Effector memory CD4-positive, alpha-beta T cell (primary cell): ENCODE data around the gene ICAM5.
A peak's percentile ranks its signal among the peaks of the same experiment; 100 is the strongest.

Experiments used
- DNase-seq, 3 donors: peaks; one replicate each; pipeline ENCODE4 v3.0.0-alpha.2; 2020
- H3K27ac ChIP-seq: 2 replicates; pipeline ENCODE4 v1.7.0; 2013; ENCODE audit warnings: mild to moderate bottlenecking, low read length, moderate library complexity; ENCODE audit not compliant: insufficient read depth, poor library complexity, severe bottlenecking
- H3K27me3 ChIP-seq: replicated peaks from 2 replicates; pipeline ENCODE4 v1.7.0; 2013; ENCODE audit warnings: mild to moderate bottlenecking, low read length; ENCODE audit not compliant: insufficient read depth, control insufficient read depth, poor library complexity, severe bottlenecking
- H3K36me3 ChIP-seq: 2 replicates; pipeline ENCODE4 v1.7.0; 2013; ENCODE audit warnings: mild to moderate bottlenecking, low read length, moderate library complexity; ENCODE audit not compliant: control insufficient read depth, insufficient read depth
- H3K4me1 ChIP-seq: 2 replicates; pipeline ENCODE4 v1.7.0; 2013; ENCODE audit warnings: low read length, mild to moderate bottlenecking; ENCODE audit not compliant: control insufficient read depth, insufficient read depth, poor library complexity, severe bottlenecking
- H3K4me3 ChIP-seq: 2 replicates; pipeline ENCODE4 v1.7.0; 2013; ENCODE audit warnings: low read length, low read depth, mild to moderate bottlenecking; ENCODE audit not compliant: insufficient read depth, poor library complexity, severe bottlenecking
- H3K9me3 ChIP-seq: 2 replicates; pipeline ENCODE4 v1.7.0; 2013; ENCODE audit warnings: mild to moderate bottlenecking, low read length, moderate library complexity; ENCODE audit not compliant: control insufficient read depth

The ICAM5 gene

GRCh38 chr19:10256551-10256950 is 33.2 kb upstream of the ICAM5 start:
- no peak overlapping the region for H3K4me3 ChIP-seq
- H3K9me3 ChIP-seq = no peaks in the 10 kb centered on the region
- no peaks in the 10 kb centered on the region for H3K27me3 ChIP-seq
- peaks cover 16% of the 10 kb centered on the region for H3K4me1 ChIP-seq
- peaks cover 29% of the 10 kb centered on the region for H3K36me3 ChIP-seq
- H3K27ac ChIP-seq = no peak overlapping the region
- no peak for DNase-seq

DNA sequence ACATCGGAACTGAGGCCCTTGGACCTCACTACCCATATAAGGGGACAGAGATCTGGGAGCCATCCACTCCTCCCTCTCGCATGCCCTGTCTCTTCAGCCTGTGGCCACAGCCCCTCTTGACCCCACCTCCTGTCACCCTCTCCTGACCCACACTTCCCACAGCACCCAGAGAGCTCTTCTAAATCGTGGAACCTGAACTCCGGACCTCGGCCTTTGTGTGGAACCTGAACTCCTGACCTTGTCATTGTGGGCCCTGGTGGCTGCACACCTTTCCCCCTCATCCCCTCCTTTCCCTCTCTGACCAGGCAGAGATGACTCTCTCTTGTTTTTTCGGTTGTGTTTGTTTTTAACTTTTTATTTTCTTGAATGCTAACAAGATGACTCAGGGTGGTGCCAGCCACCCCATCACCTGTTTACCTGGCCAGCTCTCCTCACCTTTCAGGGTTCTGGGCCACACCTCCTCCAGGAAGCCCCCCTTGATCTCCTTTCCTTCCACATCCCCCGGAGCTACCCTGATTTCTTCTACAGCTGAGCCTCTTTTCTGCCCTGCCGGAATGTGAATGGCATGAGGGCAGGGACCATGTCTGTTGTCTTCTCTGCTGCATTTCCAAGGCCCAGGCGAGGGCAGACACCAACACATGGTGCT is 32.7 kb upstream of the ICAM5 start:
- Histone ChIP-seq H3K36me3 (peaks cover 29% of the 10 kb centered on the region), H3K27ac (no peak overlapping the region), H3K27me3 (no peaks in the 10 kb centered on the region), H3K9me3 (no peaks in the 10 kb centered on the region), H3K4me3 (no peak overlapping the region), H3K4me1 (peaks cover 16% of the 10 kb centered on the region)
- no peak for DNase-seq

- no peak for DNase-seq
- H3K27me3 ChIP-seq = no peaks in the 10 kb centered on the region
- no peak overlapping the region for H3K4me3 ChIP-seq
- no peak overlapping the region for H3K27ac ChIP-seq
- H3K4me1 ChIP-seq = peaks cover 8% of the 10 kb centered on the region
- peaks cover 29% of the 10 kb centered on the region for H3K36me3 ChIP-seq
- H3K9me3 ChIP-seq = no peaks in the 10 kb centered on the region
Observed at GRCh38 chr19:10258080-10258710, 31.6 kb upstream of the ICAM5 start.

DNA sequence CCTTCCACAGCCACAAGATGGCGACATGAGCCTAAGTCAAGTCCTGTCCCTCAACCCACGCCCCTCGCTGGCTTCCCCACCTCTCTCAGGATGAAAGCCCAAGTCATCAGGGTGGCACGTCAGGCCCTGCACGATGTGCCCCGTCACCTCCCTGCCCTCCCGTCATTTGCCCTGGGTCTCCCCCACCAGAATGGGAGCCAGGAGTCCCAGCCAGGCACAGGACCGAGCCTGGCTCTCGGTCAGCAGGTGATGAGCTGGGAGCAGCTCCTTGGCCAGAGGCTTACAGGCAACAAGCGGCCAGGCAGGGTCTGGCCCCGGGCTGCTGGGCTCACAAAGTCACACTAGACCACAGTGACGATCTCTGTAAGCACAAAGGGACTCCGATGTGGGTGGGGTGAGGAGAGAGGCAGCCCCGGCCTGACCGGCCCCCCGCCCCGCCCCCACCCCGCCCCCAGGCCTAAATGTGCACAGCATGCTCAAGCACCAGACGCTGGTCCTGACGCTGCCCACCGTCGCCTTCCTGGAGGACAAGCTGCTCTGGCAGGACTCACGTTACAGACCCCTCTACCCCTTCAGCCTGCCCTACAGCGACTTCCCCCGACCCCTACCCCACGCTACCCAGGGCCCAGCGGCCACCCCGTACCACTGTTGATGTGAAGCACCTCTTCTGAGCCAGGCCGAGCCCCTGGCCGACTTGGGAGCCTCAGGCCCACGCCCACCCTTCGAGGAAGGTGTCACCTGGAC is 30.4 kb upstream of the ICAM5 start:
- H3K36me3 ChIP-seq = peaks cover 29% of the 10 kb centered on the region
- peaks cover 8% of the 10 kb centered on the region for H3K4me1 ChIP-seq
- H3K27me3 ChIP-seq = no peaks in the 10 kb centered on the region
- H3K27ac ChIP-seq = no peak overlapping the region
- no peak overlapping the region for H3K4me3 ChIP-seq
- peak; percentile 75 to 83 (median 75) for DNase-seq
- no peaks in the 10 kb centered on the region for H3K9me3 ChIP-seq

- Histone ChIP-seq H3K4me3 (no peak overlapping the region), H3K36me3 (peaks cover 22% of the 10 kb centered on the region), H3K9me3 (no peaks in the 10 kb centered on the region), H3K27me3 (no peaks in the 10 kb centered on the region), H3K4me1 (peaks cover 8% of the 10 kb centered on the region), H3K27ac (no peak overlapping the region)
- DNase-seq = no peak
Observed at GRCh38 chr19:10260141-10260584, 29.6 kb upstream of the ICAM5 start.

DNA sequence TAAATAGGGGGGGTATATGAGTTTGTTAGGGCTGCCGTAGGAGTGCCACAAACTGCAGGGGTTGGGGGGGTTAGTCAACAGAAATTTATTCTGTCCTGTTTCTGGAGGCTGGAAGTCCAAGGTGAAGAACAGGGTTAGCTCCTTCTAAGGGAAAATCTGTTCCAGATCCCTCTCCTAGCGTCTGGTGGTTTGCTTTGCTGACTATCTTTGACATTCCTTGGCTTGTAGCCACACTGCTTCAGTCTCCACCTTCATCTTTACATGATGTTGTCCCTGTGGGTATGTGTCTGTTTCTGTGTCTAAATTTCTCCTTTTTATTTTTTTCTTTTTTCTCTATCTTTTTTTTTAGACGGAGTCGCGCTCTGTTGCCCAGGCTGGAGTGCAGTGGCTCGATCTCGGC is 27.0 kb upstream of the ICAM5 start:
- peaks cover 11% of the 10 kb centered on the region for H3K36me3 ChIP-seq
- H3K27ac ChIP-seq = no peak overlapping the region
- H3K27me3 ChIP-seq = no peaks in the 10 kb centered on the region
- no peak for DNase-seq
- H3K9me3 ChIP-seq = no peaks in the 10 kb centered on the region
- no peak overlapping the region for H3K4me3 ChIP-seq
- peaks cover 8% of the 10 kb centered on the region for H3K4me1 ChIP-seq

GRCh38 chr19:10266706-10267105 is 23.0 kb upstream of the ICAM5 start:
- Histone ChIP-seq H3K4me3 (no peak overlapping the region), H3K9me3 (no peaks in the 10 kb centered on the region), H3K4me1 (peaks cover 19% of the 10 kb centered on the region), H3K27me3 (no peaks in the 10 kb centered on the region), H3K27ac (no peak overlapping the region), H3K36me3 (no peaks in the 10 kb centered on the region)
- no peak for DNase-seq

- Histone ChIP-seq H3K27me3 (no peaks in the 10 kb centered on the region), H3K4me3 (no peak overlapping the region), H3K27ac (no peak overlapping the region), H3K4me1 (peaks cover 19% of the 10 kb centered on the region), H3K9me3 (no peaks in the 10 kb centered on the region), H3K36me3 (no peaks in the 10 kb centered on the region)
- no peak for DNase-seq
Observed at GRCh38 chr19:10268071-10268470, 21.7 kb upstream of the ICAM5 start.

- peak; percentile 70 to 80 (median 74) for DNase-seq
- Histone ChIP-seq H3K27me3 (no peaks in the 10 kb centered on the region), H3K36me3 (peaks cover 1% of the 10 kb centered on the region), H3K27ac (peak overlapping the region; percentile 77), H3K9me3 (no peaks in the 10 kb centered on the region), H3K4me3 (peak overlapping the region; percentile 72), H3K4me1 (peaks cover 19% of the 10 kb centered on the region)
Observed at GRCh38 chr19:10269333-10270179, 20.2 kb upstream of the ICAM5 start.
